Astrocyte of the spinal cord (primary cell): ENCODE measurements around the gene NKIRAS2.
A peak's percentile ranks its signal among the peaks of the same experiment; 100 is the strongest.

Experiments
- DNase-seq: peaks from one replicate; pipeline ENCODE4 v3.0.0; 2011; ENCODE audit warnings: low read depth, low spot score
- H3K4me3 ChIP-seq: 2 replicates; pipeline ENCODE4 v1.5.1; 2011; ENCODE audit warnings: low read depth, mild to moderate bottlenecking, low read length, moderate library complexity
- in situ Hi-C: cut with HindIII; loops from 2 replicates; pipeline ENCODE4 v1.10.0; 2017; ENCODE audit warnings: low sequenced_read_pairs
- TF ChIP-seq, protein P1 (sequence below): IDR thresholded peaks from 2 replicates; pipeline ENCODE4 v1.5.1; 2012; ENCODE audit warnings: low read depth, mild to moderate bottlenecking, low read length, inconsistent platforms

NKIRAS2 gene

GRCh38 chr17:42061646-42062487, 42.0 kb downstream of the NKIRAS2 start:
- in situ Hi-C loops: no loop called here
- TF ChIP-seq, protein P1, sequence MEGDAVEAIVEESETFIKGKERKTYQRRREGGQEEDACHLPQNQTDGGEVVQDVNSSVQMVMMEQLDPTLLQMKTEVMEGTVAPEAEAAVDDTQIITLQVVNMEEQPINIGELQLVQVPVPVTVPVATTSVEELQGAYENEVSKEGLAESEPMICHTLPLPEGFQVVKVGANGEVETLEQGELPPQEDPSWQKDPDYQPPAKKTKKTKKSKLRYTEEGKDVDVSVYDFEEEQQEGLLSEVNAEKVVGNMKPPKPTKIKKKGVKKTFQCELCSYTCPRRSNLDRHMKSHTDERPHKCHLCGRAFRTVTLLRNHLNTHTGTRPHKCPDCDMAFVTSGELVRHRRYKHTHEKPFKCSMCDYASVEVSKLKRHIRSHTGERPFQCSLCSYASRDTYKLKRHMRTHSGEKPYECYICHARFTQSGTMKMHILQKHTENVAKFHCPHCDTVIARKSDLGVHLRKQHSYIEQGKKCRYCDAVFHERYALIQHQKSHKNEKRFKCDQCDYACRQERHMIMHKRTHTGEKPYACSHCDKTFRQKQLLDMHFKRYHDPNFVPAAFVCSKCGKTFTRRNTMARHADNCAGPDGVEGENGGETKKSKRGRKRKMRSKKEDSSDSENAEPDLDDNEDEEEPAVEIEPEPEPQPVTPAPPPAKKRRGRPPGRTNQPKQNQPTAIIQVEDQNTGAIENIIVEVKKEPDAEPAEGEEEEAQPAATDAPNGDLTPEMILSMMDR: no peak
- no peak for DNase-seq
- H3K4me3 ChIP-seq: no peak overlapping the region

GRCh38 chr17:42062681-42063080, 42.8 kb downstream of the NKIRAS2 start:
- no peak for DNase-seq
- H3K4me3 ChIP-seq: no peak overlapping the region
- in situ Hi-C loops: no loop called here
- TF ChIP-seq, protein P1: no peak

DNA sequence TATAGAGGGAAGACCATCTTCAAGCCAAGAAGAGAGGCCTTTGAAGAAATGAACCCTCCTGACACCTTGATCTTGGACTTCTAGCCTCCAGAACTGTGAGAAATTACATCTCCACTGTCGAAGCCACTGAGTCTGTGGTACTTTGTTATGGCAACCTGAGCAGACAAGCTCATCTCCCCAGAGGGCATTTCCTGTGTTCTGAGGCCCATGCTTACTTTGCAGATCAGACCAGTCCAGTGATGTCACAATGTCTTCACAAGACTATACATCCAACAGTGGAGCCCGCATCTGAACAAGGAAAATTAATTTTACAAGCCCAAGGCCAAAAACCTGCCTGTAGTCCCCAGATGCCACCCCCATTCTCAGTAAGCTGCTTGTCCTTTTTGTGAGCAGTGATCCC, 45.3 kb downstream of the NKIRAS2 start:
- TF ChIP-seq, protein P1: no peak
- DNase-seq: peak; percentile 3
- in situ Hi-C loops: no loop called here

DNA sequence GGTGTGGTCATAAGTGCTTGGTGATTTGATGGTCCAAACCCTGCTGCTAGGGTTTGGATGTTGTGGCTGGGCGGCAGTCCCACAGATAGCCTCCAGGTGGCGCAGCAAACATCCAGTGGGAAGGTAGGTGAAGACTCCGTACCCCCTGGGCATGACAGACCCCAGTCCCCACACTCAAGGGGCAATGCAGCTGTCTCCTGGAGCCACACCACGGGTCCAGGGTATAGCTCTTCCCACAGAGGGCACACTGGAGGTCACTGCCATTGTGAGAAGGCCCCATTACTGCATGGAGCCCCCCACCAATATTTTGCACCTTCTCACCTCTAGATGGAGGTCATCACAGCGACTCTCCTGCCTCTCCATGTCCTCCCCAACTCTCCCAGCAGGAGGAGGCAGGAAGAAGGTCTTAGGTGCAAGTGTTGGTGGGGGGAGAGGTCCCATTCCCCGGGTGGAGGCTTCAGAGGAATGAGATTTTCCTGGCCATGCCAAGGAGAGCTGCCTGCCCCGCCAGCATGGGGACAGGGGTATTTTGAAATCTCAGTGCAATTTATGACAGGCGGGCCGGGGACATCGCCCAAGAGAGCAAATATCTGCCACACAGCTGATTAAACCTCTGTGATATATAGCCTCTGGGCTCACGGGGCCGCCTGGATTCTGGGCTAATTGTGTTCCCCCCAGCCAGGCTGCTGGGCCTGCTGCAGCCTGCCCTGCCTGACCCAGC, 47.6 kb downstream of the NKIRAS2 start:
- TF ChIP-seq, protein P1: peak; percentile 95
- H3K4me3 ChIP-seq: no peak overlapping the region
- peak; percentile 26 for DNase-seq
- in situ Hi-C loops: no loop called here

More for the DNA sequence above, 45.3 kb downstream of the NKIRAS2 start:
- no peak overlapping the region for H3K4me3 ChIP-seq

- DNase-seq: no peak
- in situ Hi-C loops: no loop called here
- TF ChIP-seq, protein P1: no peak
- no peak overlapping the region for H3K4me3 ChIP-seq
Observed at GRCh38 chr17:42068979-42069378, 49.1 kb downstream of the NKIRAS2 start.

DNA sequence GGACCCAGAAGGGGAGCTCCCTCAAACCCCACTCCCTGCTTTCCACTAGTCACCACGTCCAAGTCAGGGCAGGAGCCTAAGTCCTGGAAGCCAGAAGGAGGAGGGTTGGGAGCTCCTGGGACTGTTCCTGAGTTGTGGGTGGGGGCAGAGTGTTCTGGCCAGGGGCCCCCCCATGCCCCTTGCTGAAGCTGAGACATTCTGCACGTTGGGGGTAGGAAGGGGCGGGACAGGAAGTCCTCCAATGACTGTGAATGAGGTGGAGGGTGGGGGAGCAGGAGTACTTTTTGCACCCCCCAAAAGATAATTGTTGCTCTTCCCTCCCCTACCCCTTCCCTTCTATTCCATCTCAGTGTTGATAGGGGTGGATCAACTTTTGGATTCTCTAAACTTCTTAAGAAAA, 51.9 kb downstream of the NKIRAS2 start:
- H3K4me3 ChIP-seq: no peak overlapping the region
- in situ Hi-C loops: no loop called here
- no peak for DNase-seq
- TF ChIP-seq, protein P1: no peak
